Gastrocnemius medialis (tissue), 4 donors: Measurements from ENCODE around the gene B3GNT8. TPM values are rescaled to one million over a fixed set of nuclear protein-coding genes. Genes with fewer than 3 reads are reported as not detected.
A peak's percentile ranks its signal among the peaks of the same experiment; 100 is the strongest.

ENCODE experiments used
- ATAC-seq, 2 donors: fragments of 150-250 bp; one replicate each; pipeline ENCODE4 v1.9.1; 2016
- DNase-seq, 2 donors: peaks; one replicate each; pipeline ENCODE4 v3.0.0-alpha.2; 2019
- H3K27ac ChIP-seq, 4 donors: fragments of 200-600 bp; sonication (generic); 1 replicate in 1 of 4; 2 replicates in 3 of 4; pipeline ENCODE4 v1.5.1; 2016 to 2018; ENCODE audit warnings: mild to moderate bottlenecking in 2 of 4, moderate library complexity in 1 of 4
- H3K27me3 ChIP-seq, 3 donors: fragments of 200-600 bp; sonication (generic) in 2 of 3; 1 replicate in 1 of 3; 2 replicates in 2 of 3; pipeline versions ENCODE4 v1.5.1 to v1.6.0; 2016 to 2019; ENCODE audit warnings: mild to moderate bottlenecking in 1 of 3, moderate library complexity in 1 of 3
- H3K36me3 ChIP-seq, 2 donors: fragments of 200-600 bp; sonication (generic) in 1 of 2; one replicate each; pipeline ENCODE4 v1.5.1; 2017 to 2018
- H3K4me1 ChIP-seq, 2 donors: fragments of 200-600 bp; sonication (generic) in 1 of 2; one replicate each; pipeline ENCODE4 v1.5.1; 2016 to 2017; ENCODE audit warnings: mild to moderate bottlenecking in 2 of 2
- H3K4me3 ChIP-seq, 4 donors: fragments of 200-600 bp; sonication (generic) in 3 of 4; 1 replicate in 1 of 4; 2 replicates in 3 of 4; pipeline ENCODE4 v1.5.1; 2016 to 2019; ENCODE audit warnings: mild to moderate bottlenecking in 2 of 4
- H3K9me3 ChIP-seq, 3 donors: fragments of 200-600 bp; sonication (generic) in 2 of 3; 1 replicate in 1 of 3; 2 replicates in 2 of 3; pipeline ENCODE4 v1.5.1; 2016 to 2019
- POLR2A ChIP-seq, 2 donors: fragments of 450-650 bp; IDR thresholded peaks; one replicate each; pipeline ENCODE4 v1.6.1; 2017; ENCODE audit warnings: antibody characterized with exemption in 2 of 2, mild to moderate bottlenecking in 2 of 2, moderate library complexity in 2 of 2
- in situ Hi-C, 4 donors: fragments of 200-750 bp; cut with MboI; loops; one replicate each; pipeline versions ENCODE4 v1.15.0 to v1.8.0; 2017; ENCODE audit warnings: low sequenced_read_pairs in 4 of 4
- intact Hi-C: fragments of 100-400 bp; cut with DNase I; formaldehyde crosslinking; loops from one replicate; pipeline ENCODE4 v1.15.1; 2023; ENCODE audit warnings: low total_unique reads
- total RNA-seq, 4 donors: library from RNA; depleted of rRNA; stranded (reverse); fragments of >200 nt; gene quantifications; one replicate each; pipeline versions ENCODE4 v1.1.0 to v1.2.3, GENCODE V29; 2016
- TF ChIP-seq, protein P1 (sequence below), 5 experiments: fragments of 450-650 bp in 3 of 5; fragments of 200-600 bp in 2 of 5; sonication (generic) in 2 of 5; IDR thresholded peaks in 4 of 5; conservative IDR thresholded peaks in 1 of 5; 1 replicate in 4 of 5; 2 replicates in 1 of 5; pipeline ENCODE4 v1.5.1; 2016 to 2019; ENCODE audit warnings: antibody characterized with exemption in 5 of 5, mild to moderate bottlenecking in 3 of 5, moderate library complexity in 3 of 5

Gene B3GNT8
- total RNA-seq, 4 donors from 2014 or later, result 0.24 to 0.33 (median 0.33) TPM; not detected in 1

DNA sequence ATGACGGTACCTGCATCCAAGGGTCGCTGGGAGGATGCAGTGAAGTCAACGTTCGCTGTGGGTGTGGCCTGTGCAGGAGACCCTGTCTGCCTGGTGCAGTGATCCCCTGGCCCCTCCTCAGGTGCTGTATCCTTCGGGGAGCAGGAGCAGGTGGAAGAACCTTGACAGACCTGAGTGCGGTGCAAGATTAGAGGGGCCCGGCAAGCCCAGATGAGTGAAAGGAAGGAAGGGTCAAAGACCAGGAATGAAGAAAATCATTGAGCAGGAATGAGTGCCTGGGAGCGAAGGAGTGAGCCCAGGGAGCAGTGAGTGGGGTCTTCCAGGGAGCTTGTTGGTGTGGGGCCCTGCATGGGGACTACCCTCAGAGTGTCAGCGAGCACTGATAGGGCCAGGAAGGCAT is 12.7 kb downstream of the B3GNT8 start:
- no peaks in the 10 kb centered on the region for H3K27me3 ChIP-seq
- peaks cover 47 to 56% of the 10 kb centered on the region in 2 donors for H3K4me1 ChIP-seq
- DNase-seq, result no peak
- H3K9me3 ChIP-seq, result no peaks in the 10 kb centered on the region
- in situ Hi-C loops, result no loop called here
- no peak for ATAC-seq
- H3K36me3 ChIP-seq, result peaks cover 0 to 40% of the 10 kb centered on the region in 2 donors
- intact Hi-C loops, result loop anchor here (2.0 kb wide), 1 partner anchor 16 kb away; no protein-coding TSS in a partner anchor
- TF ChIP-seq POLR2A (IDR thresholded peaks at IDR 0.05), result no peak
- TF ChIP-seq, protein P1, sequence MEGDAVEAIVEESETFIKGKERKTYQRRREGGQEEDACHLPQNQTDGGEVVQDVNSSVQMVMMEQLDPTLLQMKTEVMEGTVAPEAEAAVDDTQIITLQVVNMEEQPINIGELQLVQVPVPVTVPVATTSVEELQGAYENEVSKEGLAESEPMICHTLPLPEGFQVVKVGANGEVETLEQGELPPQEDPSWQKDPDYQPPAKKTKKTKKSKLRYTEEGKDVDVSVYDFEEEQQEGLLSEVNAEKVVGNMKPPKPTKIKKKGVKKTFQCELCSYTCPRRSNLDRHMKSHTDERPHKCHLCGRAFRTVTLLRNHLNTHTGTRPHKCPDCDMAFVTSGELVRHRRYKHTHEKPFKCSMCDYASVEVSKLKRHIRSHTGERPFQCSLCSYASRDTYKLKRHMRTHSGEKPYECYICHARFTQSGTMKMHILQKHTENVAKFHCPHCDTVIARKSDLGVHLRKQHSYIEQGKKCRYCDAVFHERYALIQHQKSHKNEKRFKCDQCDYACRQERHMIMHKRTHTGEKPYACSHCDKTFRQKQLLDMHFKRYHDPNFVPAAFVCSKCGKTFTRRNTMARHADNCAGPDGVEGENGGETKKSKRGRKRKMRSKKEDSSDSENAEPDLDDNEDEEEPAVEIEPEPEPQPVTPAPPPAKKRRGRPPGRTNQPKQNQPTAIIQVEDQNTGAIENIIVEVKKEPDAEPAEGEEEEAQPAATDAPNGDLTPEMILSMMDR (IDR thresholded peaks at IDR 0.05 in 4 of 5, conservative IDR thresholded peaks at IDR 0.05 in 1 of 5), result no peak
- no peak overlapping the region for H3K4me3 ChIP-seq
- peak overlapping the region; percentile 51 to 83 (median 78) for H3K27ac ChIP-seq

DNA sequence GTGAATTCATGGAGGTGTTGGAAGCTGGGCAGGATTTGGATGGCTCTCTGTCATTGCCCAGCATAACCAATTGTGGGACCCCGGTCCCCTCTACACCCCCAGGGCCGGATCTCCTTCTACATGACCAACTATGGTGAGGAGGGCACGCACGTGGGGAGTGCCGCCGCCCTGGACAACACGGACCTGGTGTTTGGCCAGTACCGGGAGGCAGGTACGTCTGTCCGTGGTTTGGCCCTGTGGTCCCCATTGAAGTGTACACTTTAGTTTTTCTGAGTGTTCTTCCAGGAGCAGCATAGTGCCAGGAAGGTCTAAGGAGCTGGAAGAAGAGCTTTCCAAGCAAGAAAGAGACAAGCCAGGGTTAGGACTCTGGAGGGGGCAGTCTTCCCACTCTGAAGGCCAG is 13.2 kb downstream of the B3GNT8 start:
- in situ Hi-C loops, result no loop called here
- H3K4me3 ChIP-seq, result no peak overlapping the region
- no peak for ATAC-seq
- peak overlapping the region; percentile 51 to 83 (median 78) for H3K27ac ChIP-seq
- H3K27me3 ChIP-seq, result no peaks in the 10 kb centered on the region
- H3K9me3 ChIP-seq, result no peaks in the 10 kb centered on the region
- peaks cover 0 to 34% of the 10 kb centered on the region in 2 donors for H3K36me3 ChIP-seq
- intact Hi-C loops, result loop anchor here (2.0 kb wide), 1 partner anchor 15 kb away; no protein-coding TSS in a partner anchor
- TF ChIP-seq, protein P1 (IDR thresholded peaks at IDR 0.05 in 4 of 5, conservative IDR thresholded peaks at IDR 0.05 in 1 of 5), result no peak
- TF ChIP-seq POLR2A (IDR thresholded peaks at IDR 0.05), result no peak
- DNase-seq, result no peak
- H3K4me1 ChIP-seq, result peaks cover 51 to 61% of the 10 kb centered on the region in 2 donors

DNA sequence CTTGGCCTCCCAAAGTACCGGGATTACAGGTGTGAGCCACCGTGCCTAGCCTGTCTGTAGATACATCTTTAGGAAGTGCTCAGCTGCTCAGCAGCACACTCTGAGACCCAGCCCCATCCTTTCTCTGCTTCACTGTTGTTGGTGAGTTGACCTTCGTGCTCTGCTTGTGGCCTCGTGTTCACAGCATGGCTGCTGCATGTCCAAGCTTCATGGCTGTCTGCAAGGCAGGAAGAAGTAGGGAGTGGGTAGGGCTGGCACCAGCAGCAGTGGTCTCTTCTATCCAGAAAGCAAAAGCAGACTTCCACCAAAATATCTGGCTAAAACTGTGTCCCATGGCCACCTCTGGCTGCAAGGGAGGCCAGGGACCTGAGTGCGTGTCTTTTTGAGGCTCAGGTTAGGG is 14.2 kb downstream of the B3GNT8 start:
- Histone ChIP-seq H3K4me1 (peaks cover 58 to 70% of the 10 kb centered on the region in 2 donors), H3K9me3 (no peaks in the 10 kb centered on the region), H3K4me3 (no peak overlapping the region), H3K27me3 (no peaks in the 10 kb centered on the region), H3K36me3 (peaks cover 0 to 25% of the 10 kb centered on the region in 2 donors), H3K27ac (peak overlapping the region in 3 of 4 donors; percentile 71 to 83 (median 81))
- TF ChIP-seq POLR2A (IDR thresholded peaks at IDR 0.05), result no peak
- TF ChIP-seq, protein P1 (IDR thresholded peaks at IDR 0.05 in 4 of 5, conservative IDR thresholded peaks at IDR 0.05 in 1 of 5), result no peak
- in situ Hi-C loops (no loop called here), intact Hi-C loops (no loop called here)
- DNase-seq (no peak), ATAC-seq (no peak)

DNA sequence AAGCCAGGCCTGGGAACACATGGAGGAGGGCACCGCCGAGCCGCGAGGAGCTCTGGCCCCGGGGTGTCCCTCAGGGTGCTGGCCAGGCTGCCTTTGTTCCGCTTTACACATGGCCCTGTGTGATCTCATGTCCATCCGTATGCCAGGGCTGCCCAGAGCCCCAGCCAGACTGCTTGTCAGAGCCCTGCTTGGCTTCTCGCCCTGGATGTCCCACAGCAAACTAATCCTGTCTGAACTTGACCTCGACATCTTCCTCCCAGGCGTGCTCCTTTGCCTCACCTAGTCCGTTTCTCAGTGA is 15.3 kb downstream of the B3GNT8 start:
- peak; percentile 56 to 63 for ATAC-seq
- peak overlapping the region; percentile 71 to 83 (median 80) for H3K27ac ChIP-seq

More for the DNA sequence above, 15.3 kb downstream of the B3GNT8 start:
- H3K4me3 ChIP-seq, result no peak overlapping the region
- H3K4me1 ChIP-seq, result peaks cover 58 to 77% of the 10 kb centered on the region in 2 donors
- TF ChIP-seq, protein P1 (IDR thresholded peaks at IDR 0.05 in 4 of 5, conservative IDR thresholded peaks at IDR 0.05 in 1 of 5), result no peak
- peak; percentile 19 to 25 for TF ChIP-seq POLR2A (IDR thresholded peaks at IDR 0.05)
- in situ Hi-C loops, result no loop called here
- intact Hi-C loops, result no loop called here
- peak; percentile 64 to 89 for DNase-seq
- H3K9me3 ChIP-seq, result no peaks in the 10 kb centered on the region
- no peaks in the 10 kb centered on the region for H3K27me3 ChIP-seq
- peaks cover 0 to 23% of the 10 kb centered on the region in 2 donors for H3K36me3 ChIP-seq
